Activated CD8-positive, alpha-beta memory T cell treated with anti-CD3 and anti-CD28 coated beads, Interleukin-2, amount 50 U/mL, for 4 hours (primary cell): ENCODE measurements around the gene FRRS1L.
"Not testable (repeated sequence)": the region's sequence is repeated elsewhere in the genome, so short reads cannot be mapped to it uniquely, and the experiment has no call there.

Experiments used
- DNase-seq: peaks from one replicate; pipeline ENCODE4 v3.0.0-alpha.2; 2020

The FRRS1L gene

GRCh38 chr9:109126671-109127070 is 40.4 kb downstream of the FRRS1L start:
- not testable (repeated sequence) for DNase-seq

DNA sequence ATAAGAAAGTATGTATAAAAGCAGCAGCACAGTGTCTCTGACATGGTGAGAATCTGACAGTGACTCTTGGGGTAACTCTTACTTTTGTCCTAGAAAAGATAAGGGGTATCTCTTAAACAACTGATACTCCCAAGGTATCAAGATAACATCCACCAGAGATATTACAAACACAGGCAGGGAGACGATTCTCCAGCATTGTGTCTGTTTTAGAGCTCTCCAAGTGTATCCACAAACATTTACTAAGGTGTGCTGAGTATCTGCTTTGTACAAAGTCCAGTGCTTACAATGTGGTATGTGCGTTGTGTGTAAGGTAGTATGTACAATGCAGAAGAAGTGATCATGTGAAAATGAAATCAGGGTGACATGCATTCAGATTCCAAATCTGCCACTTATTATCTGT is 42.9 kb downstream of the FRRS1L start:
- DNase-seq, result no peak

- no peak for DNase-seq
Observed at GRCh38 chr9:109122726-109123621, 44.1 kb downstream of the FRRS1L start.

DNA sequence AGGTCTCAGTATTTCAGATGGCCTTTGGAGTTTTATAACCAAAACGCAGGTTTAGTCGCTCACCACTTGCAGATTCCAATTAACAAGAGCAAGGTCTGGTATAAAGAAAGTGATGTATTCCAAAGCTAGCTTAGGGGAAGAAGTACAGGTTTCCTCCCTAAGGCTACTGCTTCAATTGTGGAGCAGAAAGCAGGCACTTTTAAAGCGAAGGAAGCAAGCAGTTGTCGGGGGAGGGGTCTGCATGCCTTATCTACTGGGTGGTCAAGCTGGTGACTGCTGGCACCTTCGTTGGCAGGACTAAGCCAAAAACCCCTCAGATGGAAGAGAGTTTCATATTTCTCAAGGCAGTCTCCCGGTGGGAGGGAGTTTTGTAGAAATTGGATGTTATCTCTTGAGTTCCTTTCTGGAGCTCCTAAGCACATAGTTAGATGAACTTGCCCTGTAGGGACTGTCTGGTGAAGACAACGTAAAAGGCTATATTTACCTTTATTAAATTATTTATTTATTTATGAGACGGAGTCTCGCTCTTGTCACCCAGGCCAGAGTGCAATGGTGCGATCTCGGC is 45.7 kb downstream of the FRRS1L start:
- no peak for DNase-seq

GRCh38 chr9:109120204-109120789 is 46.8 kb downstream of the FRRS1L start:
- DNase-seq, result no peak

GRCh38 chr9:109119439-109120203 is 47.4 kb downstream of the FRRS1L start, which contains the start of gene TMEM245:
TSS of gene TMEM245 (minus strand) at chr9:109119947. CDS start at chr9:109119913, 34 bp downstream.
- peak; percentile 93 for DNase-seq

DNA sequence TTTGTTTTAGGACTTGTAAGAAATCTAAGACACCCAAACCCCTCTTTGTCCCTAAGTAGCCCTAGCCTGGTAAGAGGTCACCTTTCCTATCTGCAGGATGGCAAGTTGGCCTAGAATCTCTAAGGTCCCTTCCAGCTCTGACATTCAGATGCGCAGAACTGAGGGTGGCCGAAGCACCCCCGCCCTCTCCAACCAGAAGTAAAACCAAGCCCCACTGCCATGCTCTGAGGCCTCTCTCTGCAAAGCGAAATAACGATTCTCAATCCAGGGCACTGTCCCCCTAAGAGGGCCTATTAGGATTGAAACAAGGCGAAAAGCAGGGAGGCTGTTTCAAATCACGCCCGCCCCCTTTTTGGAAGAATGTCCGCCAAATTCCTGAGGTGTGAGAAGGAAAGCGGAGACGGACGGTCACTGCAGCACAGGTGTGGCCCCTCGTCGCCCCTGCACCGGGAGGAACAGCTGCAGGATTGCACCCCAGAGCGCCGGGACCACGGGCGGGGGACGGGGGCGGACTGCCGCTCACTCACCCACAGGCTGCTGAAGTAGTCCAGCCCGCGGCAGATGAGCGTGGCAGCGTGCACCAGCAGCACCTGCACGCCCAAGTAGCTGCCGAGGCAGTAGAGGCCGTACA is 48.1 kb downstream of the FRRS1L start:
- peak; percentile 40 for DNase-seq

- DNase-seq, result peak; percentile 44
Observed at GRCh38 chr9:109117856-109118807, 48.9 kb downstream of the FRRS1L start.

DNA sequence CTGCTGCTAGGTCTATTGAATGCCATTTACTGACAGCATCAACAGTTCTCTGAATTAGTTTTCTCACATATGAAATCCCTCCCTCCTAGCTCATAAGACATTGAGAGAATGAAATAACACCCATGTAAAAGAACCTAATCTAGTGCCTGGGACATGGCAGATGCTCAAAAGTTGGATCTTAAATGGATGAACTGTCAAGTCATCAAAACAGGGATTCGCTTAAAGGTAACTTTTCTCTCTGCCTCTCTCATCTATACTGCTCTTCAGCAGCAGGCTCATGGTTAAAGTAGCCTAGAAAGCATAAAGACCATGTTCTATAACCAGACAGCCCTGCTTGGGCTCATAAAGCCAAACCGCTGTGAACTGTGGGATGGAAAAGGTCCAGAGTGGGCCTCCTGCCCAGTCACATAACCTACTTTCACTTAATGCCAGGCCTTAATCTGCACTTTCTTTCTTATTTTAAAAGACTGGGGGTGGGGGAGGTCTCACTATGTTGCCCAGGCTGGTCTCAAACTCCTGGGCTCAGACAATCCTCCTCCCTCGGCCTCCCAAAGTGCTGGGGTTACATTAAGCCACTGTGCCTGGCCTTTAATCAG is 51.0 kb downstream of the FRRS1L start:
- DNase-seq, result no peak

DNA sequence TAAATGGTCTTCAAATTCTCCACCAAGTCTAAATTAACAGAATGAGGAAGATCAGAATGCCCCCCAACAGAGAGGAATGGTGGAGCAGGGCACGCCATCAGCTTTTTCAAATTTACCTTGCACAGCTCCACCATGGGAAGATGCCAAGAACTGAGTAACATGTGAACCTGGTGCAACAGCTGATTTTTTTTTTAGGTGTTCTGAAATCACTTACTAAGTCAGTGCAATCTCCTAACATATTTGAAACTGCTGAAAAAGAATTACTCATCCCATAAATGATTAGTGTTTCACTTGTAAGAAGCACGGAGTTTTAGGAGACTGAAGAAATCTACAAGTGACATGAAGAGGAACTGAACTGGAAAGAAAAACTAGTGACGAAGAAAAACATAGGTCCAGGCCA is 52.4 kb downstream of the FRRS1L start:
- DNase-seq, result no peak

GRCh38 chr9:109113892-109114609 is 53.0 kb downstream of the FRRS1L start:
- no peak for DNase-seq

DNA sequence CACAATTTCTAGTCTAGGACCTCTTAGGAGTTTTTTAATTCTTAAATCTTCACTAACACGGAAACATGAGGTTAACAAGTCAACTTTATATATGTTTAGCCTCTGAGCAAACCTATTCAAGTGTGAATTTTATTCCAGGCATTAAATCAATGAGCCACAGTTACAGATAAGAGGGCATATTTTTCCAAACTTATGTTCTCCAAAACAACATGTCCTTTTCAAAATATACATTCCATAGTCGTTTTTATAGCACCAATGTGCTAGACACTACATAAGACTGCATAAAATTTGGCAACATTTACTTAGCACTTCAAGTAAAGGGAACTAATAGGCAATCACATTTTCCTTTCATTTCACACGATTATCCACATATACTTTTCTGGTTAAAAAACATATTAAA is 53.8 kb downstream of the FRRS1L start:
- no peak for DNase-seq

DNA sequence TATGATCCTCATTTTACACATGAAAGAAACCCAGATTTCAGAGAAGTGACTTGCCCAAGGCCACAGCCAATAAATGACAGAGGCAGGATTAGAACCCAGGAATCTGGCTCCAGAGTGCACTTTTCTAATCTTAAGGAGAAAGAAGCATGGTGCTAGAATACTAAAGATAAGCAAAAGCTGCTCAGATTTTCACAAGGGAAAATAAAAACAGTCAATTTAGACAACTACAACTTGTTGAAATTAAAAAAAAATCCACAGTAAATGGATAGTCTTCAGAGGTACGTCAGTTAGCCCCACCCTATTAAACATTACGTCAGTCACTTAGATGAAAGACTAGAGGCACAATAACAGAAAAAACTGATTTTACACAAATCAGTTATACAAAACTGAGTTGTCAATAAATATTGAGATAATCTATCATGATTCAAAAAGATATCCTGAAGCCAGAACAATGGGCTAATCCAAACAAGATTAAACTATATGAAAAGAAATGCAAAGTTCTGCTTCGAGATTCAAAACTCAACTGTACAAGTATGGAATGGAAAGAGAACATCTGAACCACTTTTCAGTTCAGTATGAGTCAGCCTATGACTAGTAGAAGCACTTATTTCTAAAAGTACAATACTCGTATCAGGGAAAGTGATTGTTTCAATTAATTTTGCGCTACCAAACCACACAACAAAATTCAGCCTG is 56.6 kb downstream of the FRRS1L start:
- no peak for DNase-seq

DNA sequence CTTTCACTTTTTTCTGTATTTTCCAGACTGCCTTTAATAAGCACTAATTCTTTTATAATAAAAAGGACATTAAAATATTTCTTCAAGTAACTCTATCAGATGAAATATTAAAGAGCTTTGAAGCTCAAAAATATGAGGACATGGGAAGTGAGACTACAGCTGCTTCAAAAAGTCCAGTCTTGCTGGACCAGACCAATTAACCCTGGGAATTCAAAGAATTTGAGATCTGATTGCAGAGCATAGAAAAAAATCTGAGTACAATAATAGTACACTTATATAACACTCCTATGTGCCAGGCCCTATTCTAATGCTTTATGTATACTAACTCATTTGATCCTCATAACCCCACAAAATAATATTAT is 57.1 kb downstream of the FRRS1L start:
- no peak for DNase-seq

GRCh38 chr9:109108318-109108717 is 58.7 kb downstream of the FRRS1L start:
- no peak for DNase-seq

- DNase-seq, result no peak
Observed at GRCh38 chr9:109107402-109108240, 59.4 kb downstream of the FRRS1L start.

- no peak for DNase-seq
Observed at GRCh38 chr9:109101810-109102209, 65.2 kb downstream of the FRRS1L start.

DNA sequence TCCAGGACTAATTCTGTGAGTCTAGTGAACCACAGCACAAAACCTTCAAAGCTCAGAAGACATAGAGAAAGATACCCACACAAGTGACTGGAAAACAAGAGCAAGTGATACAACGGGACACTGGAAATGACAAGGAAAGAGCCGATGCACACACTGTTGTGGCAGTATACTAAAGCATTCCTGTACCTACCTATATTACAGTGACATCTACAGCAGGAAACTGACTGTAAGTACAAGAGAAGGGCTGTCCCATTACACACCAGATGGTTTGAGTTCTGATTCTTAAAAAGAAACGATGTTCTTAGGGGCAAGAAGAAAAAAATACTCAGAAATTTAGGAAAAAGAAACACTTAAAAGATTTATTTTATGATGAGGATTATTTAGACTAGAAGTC is 65.8 kb downstream of the FRRS1L start:
- DNase-seq, result no peak
